Measurements from ENCODE around the gene UGT1A5.

DNA sequence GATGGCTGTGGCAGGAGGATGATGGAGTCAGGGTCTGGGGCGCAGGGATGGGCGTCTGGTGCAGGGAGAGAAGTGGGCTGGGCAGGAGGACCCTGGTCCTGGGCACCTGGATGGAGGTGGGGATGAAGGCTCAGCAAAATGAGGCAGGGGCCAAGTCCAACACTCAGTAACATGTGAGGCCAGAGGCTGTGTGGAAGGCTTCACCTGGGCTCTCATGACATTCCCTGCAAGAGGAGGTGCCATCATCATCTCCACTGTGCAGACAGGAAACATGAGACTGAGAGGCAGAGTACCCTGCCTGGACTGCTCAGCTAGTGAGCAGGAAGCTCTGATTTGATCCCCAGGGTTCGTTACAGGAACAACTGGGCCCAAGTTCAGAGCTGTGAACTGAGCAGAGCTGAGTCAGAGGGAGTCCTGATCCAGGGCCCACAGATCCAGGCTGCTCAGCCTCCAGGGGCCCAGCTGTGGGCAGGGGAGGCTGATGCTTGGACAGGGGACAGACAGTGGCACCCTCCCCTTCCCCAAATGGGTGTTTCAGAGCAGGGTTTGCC, 104.7 kb downstream of the UGT1A5 start:
- no peak for TF ChIP-seq POLR2A (IDR thresholded peaks at IDR 0.05)
- TF ChIP-seq, protein P1, sequence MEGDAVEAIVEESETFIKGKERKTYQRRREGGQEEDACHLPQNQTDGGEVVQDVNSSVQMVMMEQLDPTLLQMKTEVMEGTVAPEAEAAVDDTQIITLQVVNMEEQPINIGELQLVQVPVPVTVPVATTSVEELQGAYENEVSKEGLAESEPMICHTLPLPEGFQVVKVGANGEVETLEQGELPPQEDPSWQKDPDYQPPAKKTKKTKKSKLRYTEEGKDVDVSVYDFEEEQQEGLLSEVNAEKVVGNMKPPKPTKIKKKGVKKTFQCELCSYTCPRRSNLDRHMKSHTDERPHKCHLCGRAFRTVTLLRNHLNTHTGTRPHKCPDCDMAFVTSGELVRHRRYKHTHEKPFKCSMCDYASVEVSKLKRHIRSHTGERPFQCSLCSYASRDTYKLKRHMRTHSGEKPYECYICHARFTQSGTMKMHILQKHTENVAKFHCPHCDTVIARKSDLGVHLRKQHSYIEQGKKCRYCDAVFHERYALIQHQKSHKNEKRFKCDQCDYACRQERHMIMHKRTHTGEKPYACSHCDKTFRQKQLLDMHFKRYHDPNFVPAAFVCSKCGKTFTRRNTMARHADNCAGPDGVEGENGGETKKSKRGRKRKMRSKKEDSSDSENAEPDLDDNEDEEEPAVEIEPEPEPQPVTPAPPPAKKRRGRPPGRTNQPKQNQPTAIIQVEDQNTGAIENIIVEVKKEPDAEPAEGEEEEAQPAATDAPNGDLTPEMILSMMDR (IDR thresholded peaks at IDR 0.05) = no peak
